T-helper 17 cell (primary cell): ENCODE measurements around the gene ISOC2. TPM values are rescaled to one million over a fixed set of nuclear protein-coding genes. Genes with fewer than 3 reads are reported as not detected.
"Not testable (repeated sequence)": the region's sequence is repeated elsewhere in the genome, so short reads cannot be mapped to it uniquely, and the experiment has no call there.

Experiments
- ATAC-seq: fragments of 150-1000 bp; cut with Tn5 transposase; 2 replicates; pipeline ENCODE4 v1.10.0; 2021; ENCODE audit warnings: mild to moderate bottlenecking, moderate library complexity
- DNase-seq, 3 donors: peaks; one replicate each; pipeline versions ENCODE4 v3.0.0 to v3.0.0-alpha.2; 2020 to 2021
- H3K9me3 ChIP-seq: one replicate; pipeline ENCODE4 v1.7.0; 2013; ENCODE audit warnings: low read length, mild to moderate bottlenecking; ENCODE audit not compliant: control insufficient read depth, poor library complexity, severe bottlenecking
- H3K27ac Mint-ChIP-seq: one replicate; pipeline ENCODE4 v1.8.0; 2022; ENCODE audit warnings: mild to moderate bottlenecking, moderate library complexity, mixed read lengths
- H3K27me3 Mint-ChIP-seq: one replicate; pipeline ENCODE4 v1.8.0; 2022; ENCODE audit warnings: mixed read lengths
- H3K36me3 Mint-ChIP-seq: one replicate; pipeline ENCODE4 v1.8.0; 2022; ENCODE audit warnings: low read depth, mixed read lengths
- H3K4me1 Mint-ChIP-seq: one replicate; pipeline ENCODE4 v1.8.0; 2022; ENCODE audit warnings: mild to moderate bottlenecking, mixed read lengths
- H3K4me3 Mint-ChIP-seq: one replicate; pipeline ENCODE4 v1.8.0; 2022; ENCODE audit warnings: mild to moderate bottlenecking, moderate library complexity, mixed read lengths
- total RNA-seq, 4 donors: library from RNA in 2 of 4; stranded (reverse) in 2 of 4; gene quantifications; one replicate each; pipeline ENCODE4 v1.2.3 and lab custom pipeline; 2022 to 2026

ISOC2 gene
- total RNA-seq, 2 donors from 2014 or later = 6.5 to 7.2 TPM

- Mint-ChIP-seq H3K4me1 (peaks cover 10% of the 10 kb centered on the region), H3K36me3 (no peaks in the 10 kb centered on the region), H3K27me3 (peaks cover 9% of the 10 kb centered on the region), H3K4me3 (no peak overlapping the region), H3K27ac (no peak overlapping the region)
- no peak for ATAC-seq
- no peaks in the 10 kb centered on the region for H3K9me3 ChIP-seq
- no peak for DNase-seq
Observed at GRCh38 chr19:55424518-55424917, 36.9 kb downstream of the ISOC2 start.

GRCh38 chr19:55423225-55424005 lies 38.0 kb downstream of the ISOC2 start:
- H3K36me3 Mint-ChIP-seq = no peaks in the 10 kb centered on the region
- peaks cover 2% of the 10 kb centered on the region for H3K27me3 Mint-ChIP-seq
- peaks cover 11% of the 10 kb centered on the region for H3K4me1 Mint-ChIP-seq
- DNase-seq (no peak), ATAC-seq (no peak)
- H3K4me3 Mint-ChIP-seq = no peak overlapping the region
- H3K27ac Mint-ChIP-seq = no peak overlapping the region
- H3K9me3 ChIP-seq = no peaks in the 10 kb centered on the region

DNA sequence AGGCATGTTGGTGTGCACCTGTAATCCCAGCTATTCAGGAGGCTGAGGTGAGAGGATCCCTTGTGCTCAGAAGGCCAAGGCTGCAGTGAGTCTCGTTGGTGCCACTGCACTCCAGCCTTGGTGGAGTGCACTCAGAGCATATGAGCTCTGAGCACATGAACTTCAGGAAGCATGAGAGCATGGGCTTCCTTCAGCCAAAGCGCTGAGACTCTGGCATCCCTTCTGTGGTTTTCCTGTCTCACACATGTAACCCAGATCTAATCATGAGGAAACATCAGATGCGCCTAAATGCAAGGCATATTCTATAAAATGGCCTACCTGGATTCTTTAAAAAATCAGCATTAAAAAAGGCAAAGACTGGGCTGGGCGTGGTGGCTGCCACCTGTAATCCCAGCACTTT lies 40.2 kb downstream of the ISOC2 start:
- not testable (repeated sequence) for H3K27me3 Mint-ChIP-seq, H3K9me3 ChIP-seq, H3K36me3 Mint-ChIP-seq
- peaks cover 16% of the 10 kb centered on the region for H3K4me1 Mint-ChIP-seq
- DNase-seq (peak in 1 of 3 donors; percentile 21), ATAC-seq (peak; percentile 91)
- H3K4me3 Mint-ChIP-seq = peak overlapping the region; percentile 77
- H3K27ac Mint-ChIP-seq = peak overlapping the region; percentile 49

- Mint-ChIP-seq H3K36me3 (no peaks in the 10 kb centered on the region), H3K4me3 (no peak overlapping the region), H3K27me3 (no peaks in the 10 kb centered on the region), H3K27ac (no peak overlapping the region), H3K4me1 (peaks cover 16% of the 10 kb centered on the region)
- ATAC-seq (no peak), DNase-seq (no peak)
- no peaks in the 10 kb centered on the region for H3K9me3 ChIP-seq
Observed at GRCh38 chr19:55419624-55420236, 41.7 kb downstream of the ISOC2 start.

DNA sequence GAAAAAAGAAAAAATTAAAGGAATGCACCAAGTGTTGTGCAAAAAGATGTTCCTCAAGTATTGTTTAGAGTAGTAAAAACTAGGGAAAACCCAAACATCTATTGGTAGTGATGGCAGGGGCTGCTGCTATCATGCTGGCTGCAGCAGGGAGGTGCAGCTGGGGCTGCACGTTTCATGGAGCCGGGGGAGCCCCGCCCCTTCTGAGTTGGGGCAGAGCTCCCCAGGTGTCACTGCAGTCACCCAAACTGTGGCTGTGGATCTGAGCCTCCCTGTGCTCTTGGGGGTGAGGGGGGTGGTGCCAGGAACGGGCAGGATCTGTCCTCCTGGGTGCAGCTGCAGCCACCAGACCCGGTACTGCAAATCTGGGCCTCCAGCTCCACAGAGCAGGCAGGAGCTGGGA lies 42.3 kb downstream of the ISOC2 start:
- H3K4me3 Mint-ChIP-seq = no peak overlapping the region
- H3K27me3 Mint-ChIP-seq = no peaks in the 10 kb centered on the region
- no peaks in the 10 kb centered on the region for H3K36me3 Mint-ChIP-seq
- H3K4me1 Mint-ChIP-seq = peaks cover 16% of the 10 kb centered on the region
- no peak overlapping the region for H3K27ac Mint-ChIP-seq
- no peaks in the 10 kb centered on the region for H3K9me3 ChIP-seq
- DNase-seq (no peak), ATAC-seq (no peak)

DNA sequence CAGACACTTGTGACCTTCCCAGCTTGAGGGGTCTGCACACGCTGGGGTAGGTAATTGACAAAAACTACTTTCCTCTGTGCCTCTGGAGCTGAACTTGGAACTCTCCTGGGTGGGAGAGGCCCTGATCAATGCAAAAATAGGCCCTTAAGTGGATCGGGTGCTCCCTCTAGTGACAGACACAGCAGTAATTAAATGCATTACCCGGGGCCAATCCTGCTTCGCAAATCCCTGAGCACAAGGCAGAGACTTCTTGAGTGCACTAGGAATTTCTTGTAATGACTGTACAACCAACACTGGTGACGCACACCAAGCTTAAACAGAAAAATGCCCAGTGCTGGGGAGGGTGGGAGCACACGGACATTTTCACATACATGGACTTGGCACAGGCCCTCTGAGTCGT lies 43.3 kb downstream of the ISOC2 start:
- Mint-ChIP-seq H3K27me3 (no peaks in the 10 kb centered on the region), H3K36me3 (no peaks in the 10 kb centered on the region), H3K27ac (no peak overlapping the region), H3K4me3 (peak overlapping the region; percentile 25), H3K4me1 (peaks cover 16% of the 10 kb centered on the region)
- H3K9me3 ChIP-seq = no peaks in the 10 kb centered on the region
- peak in 2 of 3 donors; percentile 20 to 45 for DNase-seq
- peak; percentile 71 for ATAC-seq

GRCh38 chr19:55410168-55410567 lies 51.3 kb downstream of the ISOC2 start:
- ATAC-seq (no peak), DNase-seq (no peak)
- no peak overlapping the region for H3K4me3 Mint-ChIP-seq
- H3K27me3 Mint-ChIP-seq = no peaks in the 10 kb centered on the region
- H3K4me1 Mint-ChIP-seq = peaks cover 21% of the 10 kb centered on the region
- H3K9me3 ChIP-seq = no peaks in the 10 kb centered on the region
- H3K36me3 Mint-ChIP-seq = peaks cover 7% of the 10 kb centered on the region
- H3K27ac Mint-ChIP-seq = no peak overlapping the region

GRCh38 chr19:55409179-55409578 lies 52.3 kb downstream of the ISOC2 start:
- Mint-ChIP-seq H3K4me1 (peaks cover 21% of the 10 kb centered on the region), H3K27ac (peak overlapping the region; percentile 95)
- ATAC-seq, DNase-seq, H3K27me3 Mint-ChIP-seq, H3K9me3 ChIP-seq, H3K4me3 Mint-ChIP-seq, H3K36me3 Mint-ChIP-seq: not testable (repeated sequence)

DNA sequence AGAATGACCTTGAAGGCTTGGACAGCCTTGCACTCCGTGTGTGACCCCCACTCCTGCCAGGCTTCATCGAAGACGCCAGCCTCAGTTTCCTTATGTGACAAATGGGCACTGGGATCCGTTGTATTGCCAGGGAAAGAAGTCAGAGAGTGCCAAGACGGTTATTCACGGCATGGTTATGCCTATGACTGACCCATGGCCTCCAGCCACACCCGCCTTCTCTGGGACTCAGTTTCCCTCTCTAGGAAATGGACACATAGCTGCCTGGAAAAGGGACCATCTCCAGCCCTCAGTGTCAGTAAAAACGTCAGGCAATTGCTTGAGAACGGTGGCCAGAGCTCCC lies 52.9 kb downstream of the ISOC2 start:
- Mint-ChIP-seq H3K4me1 (peaks cover 21% of the 10 kb centered on the region), H3K4me3 (peak overlapping the region; percentile 88), H3K27ac (peak overlapping the region; percentile 95), H3K36me3 (peaks cover 7% of the 10 kb centered on the region), H3K27me3 (no peaks in the 10 kb centered on the region)
- DNase-seq (no peak), ATAC-seq (no peak)
- no peaks in the 10 kb centered on the region for H3K9me3 ChIP-seq

GRCh38 chr19:55407800-55408532 lies 53.5 kb downstream of the ISOC2 start:
- peak; percentile 94 to 96 (median 94) for DNase-seq
- Mint-ChIP-seq H3K27ac (peak overlapping the region; percentile 95), H3K27me3 (no peaks in the 10 kb centered on the region), H3K4me1 (peaks cover 23% of the 10 kb centered on the region), H3K36me3 (peaks cover 7% of the 10 kb centered on the region), H3K4me3 (peak overlapping the region; percentile 88)
- no peaks in the 10 kb centered on the region for H3K9me3 ChIP-seq
- peak; percentile 93 for ATAC-seq

GRCh38 chr19:55407550-55407799 lies 54.0 kb downstream of the ISOC2 start, which contains the start of gene UBE2S:
TSS of gene UBE2S (minus strand) at chr19:55407788. CDS start at chr19:55407589, 199 bp downstream.
- not testable (repeated sequence) for H3K36me3 Mint-ChIP-seq, DNase-seq, ATAC-seq, H3K27me3 Mint-ChIP-seq, H3K9me3 ChIP-seq
- H3K4me3 Mint-ChIP-seq = peak within 1 kb of the TSS; percentile 88
- peak within 1 kb of the TSS; percentile 95 for H3K27ac Mint-ChIP-seq
- H3K4me1 Mint-ChIP-seq = peaks cover 23% of the 10 kb centered on the region

DNA sequence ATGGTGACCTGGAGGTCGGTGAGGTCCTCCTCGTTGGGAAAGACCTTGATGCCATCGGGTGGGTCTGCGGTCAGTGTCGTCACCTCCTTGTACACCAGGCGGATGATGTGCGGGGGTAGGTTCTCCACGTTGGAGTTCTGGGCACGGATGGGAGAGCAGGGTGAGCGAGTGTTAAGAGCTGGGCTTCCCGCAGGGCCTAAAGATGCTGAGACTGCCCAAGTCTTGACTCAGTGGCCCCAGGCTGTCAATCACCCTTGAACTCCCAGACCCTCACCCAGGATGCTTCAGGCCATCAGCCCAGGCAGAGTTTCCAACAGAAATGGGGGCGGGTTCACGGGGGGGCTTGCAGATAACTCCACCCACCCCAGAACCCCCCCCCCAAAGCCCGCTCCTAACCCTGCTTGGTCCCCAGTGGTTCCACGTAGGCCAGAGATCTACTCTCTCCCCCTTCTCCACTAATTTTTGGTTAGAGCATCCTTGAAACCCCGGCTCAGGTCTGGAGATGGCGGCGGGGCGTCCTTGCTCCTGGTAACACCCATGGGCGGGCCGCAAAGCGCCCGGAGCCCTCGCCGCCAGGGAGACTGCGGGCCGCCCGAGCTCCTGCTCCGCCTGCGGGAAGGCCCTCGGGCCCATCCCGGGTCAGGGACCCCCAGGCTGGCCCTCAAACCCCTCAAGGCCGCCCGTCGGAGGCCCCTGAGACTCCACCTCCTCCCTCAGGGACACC lies 54.5 kb downstream of the ISOC2 start:
- Mint-ChIP-seq H3K27me3 (no peaks in the 10 kb centered on the region), H3K4me1 (peaks cover 23% of the 10 kb centered on the region), H3K36me3 (peaks cover 7% of the 10 kb centered on the region), H3K4me3 (peak overlapping the region; percentile 88), H3K27ac (peak overlapping the region; percentile 95)
- DNase-seq (peak in 1 of 3 donors; percentile 17), ATAC-seq (no peak)
- no peaks in the 10 kb centered on the region for H3K9me3 ChIP-seq
